OCI-LY1 (cell line): Measurements from ENCODE around the gene DCC.

Experiments used
- H2AFZ ChIP-seq: fragments of 200-600 bp; sonication (generic), shearing (Covaris generic); 2 replicates; pipeline ENCODE4 v1.6.0; 2014; ENCODE audit warnings: antibody characterized with exemption, mild to moderate bottlenecking, low read length
- H3F3A ChIP-seq: fragments of 200-600 bp; sonication (generic), shearing (Covaris generic); 2 replicates; pipeline ENCODE4 v1.6.0; 2014; ENCODE audit warnings: mild to moderate bottlenecking, antibody characterized with exemption, low read length, moderate library complexity; ENCODE audit not compliant: insufficient read depth
- H3K27ac ChIP-seq: fragments of 200-600 bp; sonication (generic); 2 replicates; pipeline ENCODE4 v1.5.1; 2014; ENCODE audit warnings: low read length, mixed run types, mild to moderate bottlenecking, low read depth; ENCODE audit not compliant: poor library complexity, severe bottlenecking
- H3K27me3 ChIP-seq: fragments of 200-600 bp; sonication (generic); 2 replicates; pipeline ENCODE4 v1.6.0; 2014; ENCODE audit warnings: antibody characterized with exemption, mild to moderate bottlenecking, low read length, moderate library complexity; ENCODE audit not compliant: insufficient read depth
- H3K36me3 ChIP-seq: fragments of 200-600 bp; sonication (generic); 2 replicates; pipeline ENCODE4 v1.6.1; 2014; ENCODE audit warnings: mild to moderate bottlenecking, antibody characterized with exemption, low read length, moderate library complexity, mixed read lengths; ENCODE audit not compliant: insufficient read depth
- H3K4me1 ChIP-seq: fragments of 200-600 bp; sonication (generic); 2 replicates; pipeline ENCODE4 v1.5.1; 2014; ENCODE audit warnings: mild to moderate bottlenecking, low read length, moderate library complexity; ENCODE audit not compliant: insufficient read depth, severe bottlenecking
- H3K4me2 ChIP-seq: fragments of 200-600 bp; sonication (generic), shearing (Covaris generic); 2 replicates; pipeline ENCODE4 v1.6.1; 2014; ENCODE audit warnings: low read length
- H3K4me3 ChIP-seq: fragments of 200-600 bp; sonication (generic); 2 replicates; pipeline ENCODE4 v1.5.1; 2014; ENCODE audit warnings: low read length, low read depth, mild to moderate bottlenecking, mixed read lengths; ENCODE audit not compliant: poor library complexity, severe bottlenecking
- H3K79me2 ChIP-seq: fragments of 200-600 bp; shearing (Covaris generic); 2 replicates; pipeline ENCODE4 v1.6.1; 2016; ENCODE audit warnings: mixed run types, low read length, mixed read lengths; ENCODE audit not compliant: insufficient read depth
- H3K9ac ChIP-seq: fragments of 200-600 bp; sonication (generic), shearing (Covaris generic); 2 replicates; pipeline ENCODE4 v1.6.1; 2014; ENCODE audit warnings: mild to moderate bottlenecking, low read length, mixed read lengths
- H3K9me2 ChIP-seq: fragments of 200-600 bp; sonication (generic), shearing (Covaris generic); 2 replicates; pipeline ENCODE4 v1.6.1; 2014; ENCODE audit warnings: low read depth, mild to moderate bottlenecking, low read length, mixed read lengths
- H3K9me3 ChIP-seq: fragments of 200-600 bp; shearing (Covaris generic); 2 replicates; pipeline ENCODE4 v1.6.1; 2014; ENCODE audit warnings: low read length, mixed read lengths
- H4K20me1 ChIP-seq: fragments of 200-600 bp; sonication (generic), shearing (Covaris generic); 2 replicates; pipeline ENCODE4 v1.6.0; 2016; ENCODE audit warnings: mild to moderate bottlenecking, low read length; ENCODE audit not compliant: insufficient read depth
- EZH2 ChIP-seq: fragments of 200-600 bp; sonication (generic), shearing (Covaris generic); IDR thresholded peaks from 2 replicates; pipeline ENCODE4 v1.8.0; 2017; ENCODE audit warnings: borderline replicate concordance, mixed run types, mild to moderate bottlenecking, antibody characterized with exemption, low read length, moderate library complexity, mixed read lengths
- TF ChIP-seq, protein P1 (sequence below): fragments of 200-600 bp; sonication (generic), shearing (Covaris generic); IDR thresholded peaks from 2 replicates; pipeline ENCODE4 v1.5.1; 2017; ENCODE audit warnings: mild to moderate bottlenecking, antibody characterized with exemption, low read length, moderate library complexity, mixed read lengths

DCC gene

DNA sequence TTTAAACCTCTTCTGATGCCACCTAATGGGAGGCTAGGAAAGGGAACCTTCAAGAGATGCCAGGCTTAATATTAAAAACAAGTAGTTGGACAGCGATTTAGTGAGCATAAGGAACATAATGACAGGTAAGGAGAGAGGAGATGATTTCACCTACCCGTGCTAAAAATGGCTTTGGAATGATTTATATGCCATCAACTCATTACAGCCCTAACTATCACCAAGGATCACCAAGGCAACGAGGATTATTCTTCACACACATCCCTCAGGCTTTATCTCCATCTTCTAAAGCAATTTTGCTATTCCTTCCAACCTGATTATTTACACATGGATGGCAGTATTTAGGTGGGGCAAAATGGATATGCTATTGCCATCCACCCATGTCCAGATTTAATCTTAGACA lies 237.8 kb downstream of the DCC start:
- H2AFZ ChIP-seq, result no peak overlapping the region
- no peak overlapping the region for H3K4me3 ChIP-seq
- no peaks in the 10 kb centered on the region for H3K4me1 ChIP-seq
- no peak for TF ChIP-seq EZH2
- TF ChIP-seq, protein P1, sequence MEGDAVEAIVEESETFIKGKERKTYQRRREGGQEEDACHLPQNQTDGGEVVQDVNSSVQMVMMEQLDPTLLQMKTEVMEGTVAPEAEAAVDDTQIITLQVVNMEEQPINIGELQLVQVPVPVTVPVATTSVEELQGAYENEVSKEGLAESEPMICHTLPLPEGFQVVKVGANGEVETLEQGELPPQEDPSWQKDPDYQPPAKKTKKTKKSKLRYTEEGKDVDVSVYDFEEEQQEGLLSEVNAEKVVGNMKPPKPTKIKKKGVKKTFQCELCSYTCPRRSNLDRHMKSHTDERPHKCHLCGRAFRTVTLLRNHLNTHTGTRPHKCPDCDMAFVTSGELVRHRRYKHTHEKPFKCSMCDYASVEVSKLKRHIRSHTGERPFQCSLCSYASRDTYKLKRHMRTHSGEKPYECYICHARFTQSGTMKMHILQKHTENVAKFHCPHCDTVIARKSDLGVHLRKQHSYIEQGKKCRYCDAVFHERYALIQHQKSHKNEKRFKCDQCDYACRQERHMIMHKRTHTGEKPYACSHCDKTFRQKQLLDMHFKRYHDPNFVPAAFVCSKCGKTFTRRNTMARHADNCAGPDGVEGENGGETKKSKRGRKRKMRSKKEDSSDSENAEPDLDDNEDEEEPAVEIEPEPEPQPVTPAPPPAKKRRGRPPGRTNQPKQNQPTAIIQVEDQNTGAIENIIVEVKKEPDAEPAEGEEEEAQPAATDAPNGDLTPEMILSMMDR, result no peak
- no peaks in the 10 kb centered on the region for H3K79me2 ChIP-seq
- no peaks in the 10 kb centered on the region for H3F3A ChIP-seq
- no peaks in the 10 kb centered on the region for H3K36me3 ChIP-seq
- H3K9ac ChIP-seq, result no peak overlapping the region
- no peaks in the 10 kb centered on the region for H3K9me2 ChIP-seq
- H4K20me1 ChIP-seq, result no peaks in the 10 kb centered on the region
- no peak overlapping the region for H3K27ac ChIP-seq
- no peaks in the 10 kb centered on the region; the same call in 1 of the 2 replicates for H3K27me3 ChIP-seq
- H3K9me3 ChIP-seq, result no peaks in the 10 kb centered on the region
- no peak overlapping the region for H3K4me2 ChIP-seq

DNA sequence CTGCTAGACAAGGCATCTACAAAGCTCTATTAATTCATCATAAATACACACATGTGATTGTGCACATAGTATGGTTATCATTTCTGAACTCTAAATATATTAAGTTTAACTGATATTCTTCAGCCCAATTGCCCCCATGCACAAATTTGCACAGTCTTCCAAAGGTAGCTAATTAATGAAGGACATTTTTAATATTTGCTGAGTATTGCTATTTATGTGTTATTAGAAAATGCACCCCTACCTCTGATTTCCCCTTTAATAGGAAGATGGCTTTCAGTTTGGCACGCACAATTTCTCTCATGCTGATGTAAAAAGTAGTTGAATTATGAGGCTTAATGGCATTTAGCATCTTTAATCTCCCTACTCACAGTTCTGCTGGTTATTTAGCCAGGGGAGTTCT lies 242.1 kb downstream of the DCC start:
- no peaks in the 10 kb centered on the region for H3K9me2 ChIP-seq
- H2AFZ ChIP-seq, result no peak overlapping the region
- no peaks in the 10 kb centered on the region for H3K36me3 ChIP-seq
- no peak overlapping the region for H3K27ac ChIP-seq
- H3F3A ChIP-seq, result no peaks in the 10 kb centered on the region
- no peaks in the 10 kb centered on the region for H3K79me2 ChIP-seq
- TF ChIP-seq, protein P1, result no peak
- TF ChIP-seq EZH2, result no peak
- no peaks in the 10 kb centered on the region for H3K4me1 ChIP-seq
- H3K9ac ChIP-seq, result no peak overlapping the region
- H4K20me1 ChIP-seq, result no peaks in the 10 kb centered on the region
- no peaks in the 10 kb centered on the region for H3K9me3 ChIP-seq
- H3K4me3 ChIP-seq, result no peak overlapping the region
- no peaks in the 10 kb centered on the region; the same call in 1 of the 2 replicates for H3K27me3 ChIP-seq
- no peak overlapping the region for H3K4me2 ChIP-seq

DNA sequence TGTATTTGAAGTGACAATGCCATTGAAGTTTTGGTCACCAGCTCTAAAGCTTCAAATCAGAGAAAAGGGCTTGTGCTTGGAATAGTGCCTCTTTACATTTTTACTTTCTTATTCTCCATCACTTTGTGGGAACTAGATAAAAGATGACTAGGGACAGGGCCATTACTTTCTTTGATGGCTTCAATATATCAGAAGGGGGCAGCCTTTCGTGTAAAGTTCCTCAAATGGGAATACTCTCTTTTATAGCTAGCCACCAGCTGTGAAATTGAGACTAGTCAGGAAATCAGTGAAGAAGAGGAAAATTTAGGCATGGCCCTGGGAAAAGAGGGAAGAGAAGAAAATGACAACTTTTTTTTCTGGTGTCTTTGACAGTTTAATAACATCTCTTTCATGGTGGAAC lies 242.5 kb downstream of the DCC start:
- no peaks in the 10 kb centered on the region for H3K36me3 ChIP-seq
- H3K9me2 ChIP-seq, result no peaks in the 10 kb centered on the region
- H2AFZ ChIP-seq, result no peak overlapping the region
- no peak overlapping the region for H3K4me2 ChIP-seq
- no peak overlapping the region for H3K4me3 ChIP-seq
- no peak overlapping the region for H3K27ac ChIP-seq
- TF ChIP-seq, protein P1, result no peak
- TF ChIP-seq EZH2, result no peak
- H3K4me1 ChIP-seq, result no peaks in the 10 kb centered on the region
- no peaks in the 10 kb centered on the region for H3K79me2 ChIP-seq
- H3K9ac ChIP-seq, result no peak overlapping the region
- no peaks in the 10 kb centered on the region for H4K20me1 ChIP-seq
- no peaks in the 10 kb centered on the region; the same call in 1 of the 2 replicates for H3K27me3 ChIP-seq
- no peaks in the 10 kb centered on the region for H3K9me3 ChIP-seq
- no peaks in the 10 kb centered on the region for H3F3A ChIP-seq
